ENCODE results near the gene RAD9A. TPM values are rescaled to one million over a fixed set of nuclear protein-coding genes. Genes with fewer than 3 reads are reported as not detected.

RAD9A gene
- polyA plus RNA-seq, 1 of the 3 experiments (the other 2 are of a cell fraction): 22.3 TPM

GRCh38 chr11:67344264-67344663, 47.5 kb upstream of the RAD9A start:
- Histone ChIP-seq H2AFZ (ENCODE audit: low read depth) (no peak overlapping the region), H3K27me3 (ENCODE audit: insufficient read depth) (no peaks in the 10 kb centered on the region), H3K9me2 (no peaks in the 10 kb centered on the region), H3K79me2 (ENCODE audit: insufficient read depth) (no peaks in the 10 kb centered on the region), H3K4me3 (ENCODE audit: low read depth in 2 of 2, low read length in 1 of 2) (no peak overlapping the region), H3F3A (replicated peaks; ENCODE audit: insufficient read depth) (peaks cover 22% of the 10 kb centered on the region), H3K4me1 (ENCODE audit: control insufficient read depth in 1 of 2, insufficient read depth in 2 of 2, low read depth in 1 of 2, low read length in 1 of 2) (peaks cover 5 to 22% of the 10 kb centered on the region in 2 experiments; a peak in 1 of 4 replicates), H3K27ac (ENCODE audit: low read depth in 2 of 2, low read length in 1 of 2) (no peak overlapping the region), H4K20me1 (ENCODE audit: insufficient read depth) (no peaks in the 10 kb centered on the region), H3K36me3 (replicated peaks in 1 of 2; ENCODE audit: control insufficient read depth in 1 of 2, insufficient read depth in 2 of 2, low read length in 1 of 2) (peaks cover 0 to 6% of the 10 kb centered on the region in 2 experiments), H3K9ac (no peak overlapping the region), H3K4me2 (no peak overlapping the region), H3K9me3 (no peaks in the 10 kb centered on the region)
- no peak for DNase-seq
- 89% methylated on average over 4 of the region's 4 CpGs for WGBS (ENCODE audit: low lambda C conversion rate)
- CTCF ChIA-PET: interaction anchor here (1.3 to 7.4 kb wide), 8 partner anchors 10 to 263 kb away, joined by 3 to 116 read pairs (median 26); partner anchors contain the start of gene CLCF1
- POLR2A ChIA-PET: no interaction called here
- TF ChIP-seq EP300 (IDR thresholded peaks at IDR 0.05; ENCODE audit: borderline replicate concordance in 1 of 2, low read depth in 1 of 2, low read length in 1 of 2) (no peak), NFIC (IDR thresholded peaks at IDR 0.05; ENCODE audit: borderline replicate concordance) (no peak), TAF1 (IDR thresholded peaks at IDR 0.05; ENCODE audit: borderline replicate concordance, low read depth, low read length) (no peak), SIN3A (IDR thresholded peaks at IDR 0.05; ENCODE audit: borderline replicate concordance, low read depth, low read length) (no peak), MAX (IDR thresholded peaks at IDR 0.05; ENCODE audit: low read depth) (no peak), PBX3 (IDR thresholded peaks at IDR 0.05) (no peak), NRF1 (IDR thresholded peaks at IDR 0.05; ENCODE audit: low read depth, low read length) (no peak), RXRA (IDR thresholded peaks at IDR 0.05; ENCODE audit: borderline replicate concordance, low read depth) (no peak), YY1 (IDR thresholded peaks at IDR 0.05; ENCODE audit: low read depth) (no peak), POLR2AphosphoS5 (IDR thresholded peaks at IDR 0.05; ENCODE audit: low read depth, low read length) (no peak), ZBTB33 (IDR thresholded peaks at IDR 0.05; ENCODE audit: borderline replicate concordance, low read depth) (no peak), ELF1 (IDR thresholded peaks at IDR 0.05) (no peak), TCF12 (IDR thresholded peaks at IDR 0.05) (no peak), FOXM1 (IDR thresholded peaks at IDR 0.05; ENCODE audit: low read depth) (no peak), RFX5 (IDR thresholded peaks at IDR 0.05; ENCODE audit: low read length) (no peak), CTCF (IDR thresholded peaks at IDR 0.05) (no peak)
